ENCODE results near the gene FBRSL1. TPM values are rescaled to one million over a fixed set of nuclear protein-coding genes. Genes with fewer than 3 reads are reported as not detected.
A peak's percentile ranks its signal among the peaks of the same experiment; 100 is the strongest.

Gene FBRSL1
- total and polyA plus RNA-seq, 9 of the 15 experiments (the other 6 are each of a cell fraction or from before 2014, with no cell fraction given): 0.24 to 129 (median 7.3) TPM

- TF ChIP-seq E2F8 (IDR thresholded peaks at IDR 0.05; ENCODE audit: low read depth, partially characterized antibody) (peak; percentile 87), SMARCB1 (IDR thresholded peaks at IDR 0.05; ENCODE audit: insufficient read length, low read depth) (no peak), MTA1 (IDR thresholded peaks at IDR 0.05; ENCODE audit: borderline replicate concordance) (peak; percentile 99), GABPA (tag; conservative IDR thresholded peaks at IDR 0.05; ENCODE audit: low read depth) (peak; percentile 76), HCFC1 (IDR thresholded peaks at IDR 0.05; ENCODE audit: low read depth, low read length) (peak; percentile 81), CEBPG (CRISPR knock-in tag; IDR thresholded peaks at IDR 0.05) (peak; percentile 81), CEBPG (tag; conservative IDR thresholded peaks at IDR 0.05 in 1 of 2, IDR thresholded peaks at IDR 0.05 in 1 of 2) (peak in 1 of 2 experiments; percentile 97; a peak in 3 of 4 replicates), GTF2A2 (tag; IDR thresholded peaks at IDR 0.05) (no peak), ZNF263 (CRISPR knock-in tag; IDR thresholded peaks at IDR 0.05; ENCODE audit: borderline replicate concordance) (peak; percentile 35; the same call in 1 of the 2 replicates), RBBP5 (IDR thresholded peaks at IDR 0.05; ENCODE audit: borderline replicate concordance, insufficient read depth, low read length, poor library complexity, severe bottlenecking) (peak; percentile 24), MCM2 (IDR thresholded peaks at IDR 0.05; ENCODE audit: low read depth) (no peak), ARID4B (CRISPR knock-in tag; IDR thresholded peaks at IDR 0.05) (peak; percentile 47), EP400 (IDR thresholded peaks at IDR 0.05) (peak; percentile 69; the same call in 1 of the 2 replicates), ZFX (CRISPR knock-in tag; IDR thresholded peaks at IDR 0.05) (peak; percentile 22), RBM39 (optimal IDR thresholded peaks at IDR 0.05; ENCODE audit: low read depth, low read length) (no peak)
- TF ChIP-seq, protein P1, sequence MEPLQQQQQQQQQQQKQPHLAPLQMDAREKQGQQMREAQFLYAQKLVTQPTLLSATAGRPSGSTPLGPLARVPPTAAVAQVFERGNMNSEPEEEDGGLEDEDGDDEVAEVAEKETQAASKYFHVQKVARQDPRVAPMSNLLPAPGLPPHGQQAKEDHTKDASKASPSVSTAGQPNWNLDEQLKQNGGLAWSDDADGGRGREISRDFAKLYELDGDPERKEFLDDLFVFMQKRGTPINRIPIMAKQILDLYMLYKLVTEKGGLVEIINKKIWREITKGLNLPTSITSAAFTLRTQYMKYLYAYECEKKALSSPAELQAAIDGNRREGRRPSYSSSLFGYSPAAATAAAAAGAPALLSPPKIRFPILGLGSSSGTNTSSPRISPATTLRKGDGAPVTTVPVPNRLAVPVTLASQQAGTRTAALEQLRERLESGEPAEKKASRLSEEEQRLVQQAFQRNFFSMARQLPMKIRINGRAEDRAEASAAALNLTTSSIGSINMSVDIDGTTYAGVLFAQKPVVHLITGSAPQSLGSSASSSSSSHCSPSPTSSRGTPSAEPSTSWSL (CRISPR knock-in tag; IDR thresholded peaks at IDR 0.05; ENCODE audit: borderline replicate concordance): peak; percentile 69; the same call in 1 of the 2 replicates
- TF ChIP-seq, protein P2, sequence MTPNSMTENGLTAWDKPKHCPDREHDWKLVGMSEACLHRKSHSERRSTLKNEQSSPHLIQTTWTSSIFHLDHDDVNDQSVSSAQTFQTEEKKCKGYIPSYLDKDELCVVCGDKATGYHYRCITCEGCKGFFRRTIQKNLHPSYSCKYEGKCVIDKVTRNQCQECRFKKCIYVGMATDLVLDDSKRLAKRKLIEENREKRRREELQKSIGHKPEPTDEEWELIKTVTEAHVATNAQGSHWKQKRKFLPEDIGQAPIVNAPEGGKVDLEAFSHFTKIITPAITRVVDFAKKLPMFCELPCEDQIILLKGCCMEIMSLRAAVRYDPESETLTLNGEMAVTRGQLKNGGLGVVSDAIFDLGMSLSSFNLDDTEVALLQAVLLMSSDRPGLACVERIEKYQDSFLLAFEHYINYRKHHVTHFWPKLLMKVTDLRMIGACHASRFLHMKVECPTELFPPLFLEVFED (CRISPR knock-in tag; conservative IDR thresholded peaks at IDR 0.05): 0 out of 2 replicates have a peak, but pooled peaks have one; percentile 5
Observed at GRCh38 chr12:132445884-132446632, 43.9 kb upstream of the FBRSL1 start (continued).
